ENCODE results near the gene THOC7. TPM values are rescaled to one million over a fixed set of nuclear protein-coding genes. Genes with fewer than 3 reads are reported as not detected.
A peak's percentile ranks its signal among the peaks of the same experiment; 100 is the strongest.

Gene THOC7
- total RNA-seq, 1 experiment from 2014 or later = 53.0 TPM

DNA sequence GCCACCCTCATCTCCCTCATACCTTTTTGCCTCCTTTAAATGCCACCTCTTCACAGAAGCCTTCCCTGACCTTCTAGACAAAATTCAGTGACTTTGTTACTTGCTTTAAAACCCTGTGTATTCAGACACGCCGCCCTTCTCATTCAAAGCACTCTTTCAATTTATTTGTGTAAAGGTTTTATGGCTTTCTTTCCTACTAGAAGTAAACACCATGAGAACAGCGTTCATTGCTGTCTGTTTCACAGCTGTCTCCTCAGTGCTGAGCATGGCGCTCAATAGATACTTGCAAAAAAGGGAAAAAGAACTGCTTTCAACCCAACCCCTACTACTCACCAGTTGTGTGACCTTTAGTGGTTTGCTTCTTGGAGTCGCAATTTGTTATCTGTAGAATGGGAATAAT lies 17.0 kb upstream of the THOC7 start:
- H3K36me3 Mint-ChIP-seq = no peaks in the 10 kb centered on the region
- H3K4me1 Mint-ChIP-seq = peaks cover 16% of the 10 kb centered on the region
- H3K9me3 Mint-ChIP-seq = no peaks in the 10 kb centered on the region
- ChIA-PET CTCF (no interaction called here), POLR2A (no interaction called here)
- no peak overlapping the region for H3K4me3 Mint-ChIP-seq
- TF ChIP-seq, protein P1, sequence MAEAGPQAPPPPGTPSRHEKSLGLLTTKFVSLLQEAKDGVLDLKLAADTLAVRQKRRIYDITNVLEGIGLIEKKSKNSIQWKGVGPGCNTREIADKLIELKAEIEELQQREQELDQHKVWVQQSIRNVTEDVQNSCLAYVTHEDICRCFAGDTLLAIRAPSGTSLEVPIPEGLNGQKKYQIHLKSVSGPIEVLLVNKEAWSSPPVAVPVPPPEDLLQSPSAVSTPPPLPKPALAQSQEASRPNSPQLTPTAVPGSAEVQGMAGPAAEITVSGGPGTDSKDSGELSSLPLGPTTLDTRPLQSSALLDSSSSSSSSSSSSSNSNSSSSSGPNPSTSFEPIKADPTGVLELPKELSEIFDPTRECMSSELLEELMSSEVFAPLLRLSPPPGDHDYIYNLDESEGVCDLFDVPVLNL (CRISPR knock-in tag; IDR thresholded peaks at IDR 0.05; ENCODE audit: borderline replicate concordance, low read depth) = no peak
- TF ChIP-seq, protein P2, sequence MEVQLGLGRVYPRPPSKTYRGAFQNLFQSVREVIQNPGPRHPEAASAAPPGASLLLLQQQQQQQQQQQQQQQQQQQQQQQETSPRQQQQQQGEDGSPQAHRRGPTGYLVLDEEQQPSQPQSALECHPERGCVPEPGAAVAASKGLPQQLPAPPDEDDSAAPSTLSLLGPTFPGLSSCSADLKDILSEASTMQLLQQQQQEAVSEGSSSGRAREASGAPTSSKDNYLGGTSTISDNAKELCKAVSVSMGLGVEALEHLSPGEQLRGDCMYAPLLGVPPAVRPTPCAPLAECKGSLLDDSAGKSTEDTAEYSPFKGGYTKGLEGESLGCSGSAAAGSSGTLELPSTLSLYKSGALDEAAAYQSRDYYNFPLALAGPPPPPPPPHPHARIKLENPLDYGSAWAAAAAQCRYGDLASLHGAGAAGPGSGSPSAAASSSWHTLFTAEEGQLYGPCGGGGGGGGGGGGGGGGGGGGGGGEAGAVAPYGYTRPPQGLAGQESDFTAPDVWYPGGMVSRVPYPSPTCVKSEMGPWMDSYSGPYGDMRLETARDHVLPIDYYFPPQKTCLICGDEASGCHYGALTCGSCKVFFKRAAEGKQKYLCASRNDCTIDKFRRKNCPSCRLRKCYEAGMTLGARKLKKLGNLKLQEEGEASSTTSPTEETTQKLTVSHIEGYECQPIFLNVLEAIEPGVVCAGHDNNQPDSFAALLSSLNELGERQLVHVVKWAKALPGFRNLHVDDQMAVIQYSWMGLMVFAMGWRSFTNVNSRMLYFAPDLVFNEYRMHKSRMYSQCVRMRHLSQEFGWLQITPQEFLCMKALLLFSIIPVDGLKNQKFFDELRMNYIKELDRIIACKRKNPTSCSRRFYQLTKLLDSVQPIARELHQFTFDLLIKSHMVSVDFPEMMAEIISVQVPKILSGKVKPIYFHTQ (CRISPR knock-in tag; IDR thresholded peaks at IDR 0.05) = no peak
- TF ChIP-seq, protein P3, sequence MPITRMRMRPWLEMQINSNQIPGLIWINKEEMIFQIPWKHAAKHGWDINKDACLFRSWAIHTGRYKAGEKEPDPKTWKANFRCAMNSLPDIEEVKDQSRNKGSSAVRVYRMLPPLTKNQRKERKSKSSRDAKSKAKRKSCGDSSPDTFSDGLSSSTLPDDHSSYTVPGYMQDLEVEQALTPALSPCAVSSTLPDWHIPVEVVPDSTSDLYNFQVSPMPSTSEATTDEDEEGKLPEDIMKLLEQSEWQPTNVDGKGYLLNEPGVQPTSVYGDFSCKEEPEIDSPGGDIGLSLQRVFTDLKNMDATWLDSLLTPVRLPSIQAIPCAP (CRISPR knock-in tag; IDR thresholded peaks at IDR 0.05) = no peak
- TF ChIP-seq, protein P4, sequence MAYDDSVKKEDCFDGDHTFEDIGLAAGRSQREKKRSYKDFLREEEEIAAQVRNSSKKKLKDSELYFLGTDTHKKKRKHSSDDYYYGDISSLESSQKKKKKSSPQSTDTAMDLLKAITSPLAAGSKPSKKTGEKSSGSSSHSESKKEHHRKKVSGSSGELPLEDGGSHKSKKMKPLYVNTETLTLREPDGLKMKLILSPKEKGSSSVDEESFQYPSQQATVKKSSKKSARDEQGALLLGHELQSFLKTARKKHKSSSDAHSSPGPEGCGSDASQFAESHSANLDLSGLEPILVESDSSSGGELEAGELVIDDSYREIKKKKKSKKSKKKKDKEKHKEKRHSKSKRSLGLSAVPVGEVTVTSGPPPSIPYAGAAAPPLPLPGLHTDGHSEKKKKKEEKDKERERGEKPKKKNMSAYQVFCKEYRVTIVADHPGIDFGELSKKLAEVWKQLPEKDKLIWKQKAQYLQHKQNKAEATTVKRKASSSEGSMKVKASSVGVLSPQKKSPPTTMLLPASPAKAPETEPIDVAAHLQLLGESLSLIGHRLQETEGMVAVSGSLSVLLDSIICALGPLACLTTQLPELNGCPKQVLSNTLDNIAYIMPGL (CRISPR knock-in tag; IDR thresholded peaks at IDR 0.05) = no peak
- TF ChIP-seq ZNF232 (CRISPR knock-in tag; IDR thresholded peaks at IDR 0.05) = no peak
- TF ChIP-seq, protein P5, sequence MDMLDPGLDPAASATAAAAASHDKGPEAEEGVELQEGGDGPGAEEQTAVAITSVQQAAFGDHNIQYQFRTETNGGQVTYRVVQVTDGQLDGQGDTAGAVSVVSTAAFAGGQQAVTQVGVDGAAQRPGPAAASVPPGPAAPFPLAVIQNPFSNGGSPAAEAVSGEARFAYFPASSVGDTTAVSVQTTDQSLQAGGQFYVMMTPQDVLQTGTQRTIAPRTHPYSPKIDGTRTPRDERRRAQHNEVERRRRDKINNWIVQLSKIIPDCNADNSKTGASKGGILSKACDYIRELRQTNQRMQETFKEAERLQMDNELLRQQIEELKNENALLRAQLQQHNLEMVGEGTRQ (CRISPR knock-in tag; IDR thresholded peaks at IDR 0.05) = no peak
- TF ChIP-seq, protein P6, sequence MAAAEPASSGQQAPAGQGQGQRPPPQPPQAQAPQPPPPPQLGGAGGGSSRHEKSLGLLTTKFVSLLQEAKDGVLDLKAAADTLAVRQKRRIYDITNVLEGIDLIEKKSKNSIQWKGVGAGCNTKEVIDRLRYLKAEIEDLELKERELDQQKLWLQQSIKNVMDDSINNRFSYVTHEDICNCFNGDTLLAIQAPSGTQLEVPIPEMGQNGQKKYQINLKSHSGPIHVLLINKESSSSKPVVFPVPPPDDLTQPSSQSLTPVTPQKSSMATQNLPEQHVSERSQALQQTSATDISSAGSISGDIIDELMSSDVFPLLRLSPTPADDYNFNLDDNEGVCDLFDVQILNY (CRISPR knock-in tag; IDR thresholded peaks at IDR 0.05) = no peak
- TF ChIP-seq ZNF219 (CRISPR knock-in tag; IDR thresholded peaks at IDR 0.05; ENCODE audit: borderline replicate concordance) = no peak
- no peak for TF ChIP-seq NFATC4 (CRISPR knock-in tag; IDR thresholded peaks at IDR 0.05)
- TF ChIP-seq, protein P7, sequence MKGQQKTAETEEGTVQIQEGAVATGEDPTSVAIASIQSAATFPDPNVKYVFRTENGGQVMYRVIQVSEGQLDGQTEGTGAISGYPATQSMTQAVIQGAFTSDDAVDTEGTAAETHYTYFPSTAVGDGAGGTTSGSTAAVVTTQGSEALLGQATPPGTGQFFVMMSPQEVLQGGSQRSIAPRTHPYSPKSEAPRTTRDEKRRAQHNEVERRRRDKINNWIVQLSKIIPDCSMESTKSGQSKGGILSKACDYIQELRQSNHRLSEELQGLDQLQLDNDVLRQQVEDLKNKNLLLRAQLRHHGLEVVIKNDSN (CRISPR knock-in tag; IDR thresholded peaks at IDR 0.05) = no peak
- TF ChIP-seq MYBL2 (CRISPR knock-in tag; IDR thresholded peaks at IDR 0.05) = no peak
- TF ChIP-seq SP1 (CRISPR knock-in tag; conservative IDR thresholded peaks at IDR 0.05) = no peak
- no peak for TF ChIP-seq ETV6 (CRISPR knock-in tag; IDR thresholded peaks at IDR 0.05)
- TF ChIP-seq EMX1 (CRISPR knock-in tag; IDR thresholded peaks at IDR 0.05) = no peak
- TF ChIP-seq, protein P8, sequence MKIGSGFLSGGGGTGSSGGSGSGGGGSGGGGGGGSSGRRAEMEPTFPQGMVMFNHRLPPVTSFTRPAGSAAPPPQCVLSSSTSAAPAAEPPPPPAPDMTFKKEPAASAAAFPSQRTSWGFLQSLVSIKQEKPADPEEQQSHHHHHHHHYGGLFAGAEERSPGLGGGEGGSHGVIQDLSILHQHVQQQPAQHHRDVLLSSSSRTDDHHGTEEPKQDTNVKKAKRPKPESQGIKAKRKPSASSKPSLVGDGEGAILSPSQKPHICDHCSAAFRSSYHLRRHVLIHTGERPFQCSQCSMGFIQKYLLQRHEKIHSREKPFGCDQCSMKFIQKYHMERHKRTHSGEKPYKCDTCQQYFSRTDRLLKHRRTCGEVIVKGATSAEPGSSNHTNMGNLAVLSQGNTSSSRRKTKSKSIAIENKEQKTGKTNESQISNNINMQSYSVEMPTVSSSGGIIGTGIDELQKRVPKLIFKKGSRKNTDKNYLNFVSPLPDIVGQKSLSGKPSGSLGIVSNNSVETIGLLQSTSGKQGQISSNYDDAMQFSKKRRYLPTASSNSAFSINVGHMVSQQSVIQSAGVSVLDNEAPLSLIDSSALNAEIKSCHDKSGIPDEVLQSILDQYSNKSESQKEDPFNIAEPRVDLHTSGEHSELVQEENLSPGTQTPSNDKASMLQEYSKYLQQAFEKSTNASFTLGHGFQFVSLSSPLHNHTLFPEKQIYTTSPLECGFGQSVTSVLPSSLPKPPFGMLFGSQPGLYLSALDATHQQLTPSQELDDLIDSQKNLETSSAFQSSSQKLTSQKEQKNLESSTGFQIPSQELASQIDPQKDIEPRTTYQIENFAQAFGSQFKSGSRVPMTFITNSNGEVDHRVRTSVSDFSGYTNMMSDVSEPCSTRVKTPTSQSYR (CRISPR knock-in tag; IDR thresholded peaks at IDR 0.05) = no peak
- peak overlapping the region; percentile 0; the same call in 1 of the 2 replicates for H3K27ac Mint-ChIP-seq
- no peaks in the 10 kb centered on the region for H3K27me3 Mint-ChIP-seq (ENCODE audit: low read depth)
- DNase-seq (ENCODE audit: low spot score) (no peak), ATAC-seq (no peak)
